Measurements from ENCODE around the gene UBE2K. TPM values are rescaled to one million over a fixed set of nuclear protein-coding genes. Genes with fewer than 3 reads are reported as not detected.
A peak's percentile ranks its signal among the peaks of the same experiment; 100 is the strongest.

The UBE2K gene
- total RNA-seq, 1 experiment from 2014 or later: 151 TPM

DNA sequence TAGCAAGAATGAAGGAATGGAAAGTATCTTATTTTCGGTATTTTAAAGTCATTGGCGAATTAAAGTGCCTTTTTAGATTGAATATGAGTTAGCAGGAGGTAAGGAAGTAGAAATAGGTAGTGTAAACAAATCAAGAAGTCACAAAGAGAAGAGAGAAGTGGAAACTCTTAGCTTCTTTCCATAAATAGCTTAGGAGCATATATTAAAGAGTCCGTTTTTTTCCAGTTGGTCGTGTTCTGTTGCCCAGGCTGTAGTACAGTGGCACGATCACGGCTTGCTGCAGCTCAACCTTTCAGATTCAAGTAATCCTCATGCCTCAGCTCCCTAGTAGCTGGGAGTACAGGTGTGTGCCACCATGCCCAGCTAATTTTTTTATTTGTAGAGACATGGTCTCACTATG lies 56.4 kb downstream of the UBE2K start:
- H2AK5ac ChIP-seq (ENCODE audit: insufficient read length, low read length): no peak overlapping the region
- H2BK20ac ChIP-seq (ENCODE audit: low read depth, low read length, poor library complexity, severe bottlenecking): no peak overlapping the region
- H4K20me1 ChIP-seq (ENCODE audit: control insufficient read depth, insufficient read depth, insufficient read length): no peaks in the 10 kb centered on the region
- Mint-ChIP-seq H3K27me3 (ENCODE audit: low read depth) (no peaks in the 10 kb centered on the region), H3K4me3 (no peak overlapping the region), H3K9me3 (no peaks in the 10 kb centered on the region), H3K36me3 (ENCODE audit: insufficient read depth in 1 of 3, low read depth in 3 of 3) (peaks cover 12 to 53% (median 40%) of the 10 kb centered on the region in 3 experiments; a peak in 6 of 7 replicates), H3K27ac (peak overlapping the region in 1 of 3 experiments; percentile 2; a peak in 2 of 7 replicates), H3K4me1 (peaks cover 8% of the 10 kb centered on the region in 2 experiments)
- no peak overlapping the region for H3K4me2 ChIP-seq (ENCODE audit: insufficient read depth, insufficient read length, low read length)
- H2BK15ac ChIP-seq (ENCODE audit: low read depth, low read length): no peak overlapping the region
- TF ChIP-seq, protein P1, sequence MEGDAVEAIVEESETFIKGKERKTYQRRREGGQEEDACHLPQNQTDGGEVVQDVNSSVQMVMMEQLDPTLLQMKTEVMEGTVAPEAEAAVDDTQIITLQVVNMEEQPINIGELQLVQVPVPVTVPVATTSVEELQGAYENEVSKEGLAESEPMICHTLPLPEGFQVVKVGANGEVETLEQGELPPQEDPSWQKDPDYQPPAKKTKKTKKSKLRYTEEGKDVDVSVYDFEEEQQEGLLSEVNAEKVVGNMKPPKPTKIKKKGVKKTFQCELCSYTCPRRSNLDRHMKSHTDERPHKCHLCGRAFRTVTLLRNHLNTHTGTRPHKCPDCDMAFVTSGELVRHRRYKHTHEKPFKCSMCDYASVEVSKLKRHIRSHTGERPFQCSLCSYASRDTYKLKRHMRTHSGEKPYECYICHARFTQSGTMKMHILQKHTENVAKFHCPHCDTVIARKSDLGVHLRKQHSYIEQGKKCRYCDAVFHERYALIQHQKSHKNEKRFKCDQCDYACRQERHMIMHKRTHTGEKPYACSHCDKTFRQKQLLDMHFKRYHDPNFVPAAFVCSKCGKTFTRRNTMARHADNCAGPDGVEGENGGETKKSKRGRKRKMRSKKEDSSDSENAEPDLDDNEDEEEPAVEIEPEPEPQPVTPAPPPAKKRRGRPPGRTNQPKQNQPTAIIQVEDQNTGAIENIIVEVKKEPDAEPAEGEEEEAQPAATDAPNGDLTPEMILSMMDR (conservative IDR thresholded peaks at IDR 0.05): no peak
- H3K23ac ChIP-seq (ENCODE audit: insufficient read length, low read depth, low read length): no peak overlapping the region
- H2BK5ac ChIP-seq (ENCODE audit: insufficient read length, low read length): no peak overlapping the region
- no peaks in the 10 kb centered on the region for H3K4me1 ChIP-seq (ENCODE audit: insufficient read depth, low read length)
- H2BK120ac ChIP-seq (ENCODE audit: low read depth, low read length, poor library complexity, severe bottlenecking): no peak overlapping the region
- no peaks in the 10 kb centered on the region for H3K9me3 ChIP-seq (ENCODE audit: control insufficient read depth, low read depth, low read length)
- H2AFZ ChIP-seq (ENCODE audit: low read length): no peak overlapping the region
- H3T11ph ChIP-seq (ENCODE audit: low read length): no peak overlapping the region
- H3K27me3 ChIP-seq (ENCODE audit: insufficient read depth, low read length): no peaks in the 10 kb centered on the region
- H4K91ac ChIP-seq (ENCODE audit: insufficient read length, low read depth, low read length): no peak overlapping the region
- no peak overlapping the region for H3K14ac ChIP-seq (ENCODE audit: insufficient read depth, low read length)
- DNase-seq: no peak
- WGBS (ENCODE audit: extremely low coverage, insufficient read length, low lambda C conversion rate): no CpG with 5 or more reads among the region's 6 CpGs
- H4K8ac ChIP-seq (replicated peaks; ENCODE audit: insufficient read length, low read depth, low read length): no peak overlapping the region
- no peak overlapping the region for H3K56ac ChIP-seq (ENCODE audit: insufficient read length, low read depth, low read length)
- no peak overlapping the region for H3K18ac ChIP-seq (ENCODE audit: insufficient read length, low read depth, low read length)
- H3K79me1 ChIP-seq (ENCODE audit: insufficient read depth, low read depth, low read length, poor library complexity, severe bottlenecking): no peaks in the 10 kb centered on the region
- H2BK12ac ChIP-seq (ENCODE audit: insufficient read length, low read depth, low read length): no peak overlapping the region
- no peak overlapping the region for H3K9ac ChIP-seq (ENCODE audit: extremely low read depth, insufficient read length, low read length)
- no peak overlapping the region for H3K27ac ChIP-seq (ENCODE audit: insufficient read length, low read depth, low read length)
- no peaks in the 10 kb centered on the region for H3K79me2 ChIP-seq (ENCODE audit: insufficient read depth, low read length)
- H4K5ac ChIP-seq (ENCODE audit: insufficient read length, low read depth, low read length): no peak overlapping the region
- no peaks in the 10 kb centered on the region for H3K23me2 ChIP-seq (ENCODE audit: insufficient read length, low read depth, low read length, poor library complexity, severe bottlenecking)
- no peak overlapping the region for H3K4ac ChIP-seq (ENCODE audit: low read depth, low read length)

Data from H9 (cell line).